Activated naive CD4-positive, alpha-beta T cell (primary cell): ENCODE results near the gene SECTM1.
"Not testable (repeated sequence)": the region's sequence is repeated elsewhere in the genome, so short reads cannot be mapped to it uniquely, and the experiment has no call there.

Experiments used
- DNase-seq, 4 experiments: peaks; one replicate each; lab custom pipeline; 2025; lab: John Stamatoyannopoulos, UW

SECTM1 gene

GRCh38 chr17:82347994-82348393 is 14.4 kb upstream of the SECTM1 start:
- DNase-seq, result not testable (repeated sequence)

GRCh38 chr17:82346342-82347300 is 13.1 kb upstream of the SECTM1 start:
- no peak for DNase-seq

- DNase-seq, result no peak
These were observed 11.8 kb upstream of the SECTM1 start for GRCh38 chr17:82345151-82345976.

- no peak for DNase-seq
These were observed 10.8 kb upstream of the SECTM1 start for GRCh38 chr17:82344175-82344907.

GRCh38 chr17:82343560-82343959 is 10.0 kb upstream of the SECTM1 start:
- DNase-seq, result no peak

GRCh38 chr17:82342361-82343079 is 9.0 kb upstream of the SECTM1 start:
- no peak for DNase-seq

GRCh38 chr17:82339634-82340580 is 6.3 kb upstream of the SECTM1 start:
- DNase-seq, result no peak

- DNase-seq, result no peak
These were observed 5.5 kb upstream of the SECTM1 start for GRCh38 chr17:82338858-82339633.

- DNase-seq, result no peak
These were observed 1.2 kb upstream of the SECTM1 start for GRCh38 chr17:82334622-82335394.

- DNase-seq, result no peak
These were observed 647 bp upstream of the SECTM1 start for GRCh38 chr17:82334204-82334621.

GRCh38 chr17:82332669-82333278 is 792 bp downstream of the SECTM1 start:
- no peak for DNase-seq

GRCh38 chr17:82331345-82331939 is 2.1 kb downstream of the SECTM1 start:
- no peak for DNase-seq

GRCh38 chr17:82330322-82331239 is 3.0 kb downstream of the SECTM1 start:
- no peak for DNase-seq

- no peak for DNase-seq
These were observed 3.8 kb downstream of the SECTM1 start for GRCh38 chr17:82329683-82330321.

- no peak for DNase-seq
These were observed 4.5 kb downstream of the SECTM1 start for GRCh38 chr17:82328994-82329507.
